GM12872 (cell line): Measurements from ENCODE around the gene PDZD8.

Source experiments
- TF ChIP-seq, protein P1 (sequence below): IDR thresholded peaks from 3 replicates; pipeline ENCODE4 v1.5.1; 2011; ENCODE audit warnings: low read depth, mild to moderate bottlenecking, low read length, moderate library complexity; ENCODE audit not compliant: insufficient read depth

The PDZD8 gene

DNA sequence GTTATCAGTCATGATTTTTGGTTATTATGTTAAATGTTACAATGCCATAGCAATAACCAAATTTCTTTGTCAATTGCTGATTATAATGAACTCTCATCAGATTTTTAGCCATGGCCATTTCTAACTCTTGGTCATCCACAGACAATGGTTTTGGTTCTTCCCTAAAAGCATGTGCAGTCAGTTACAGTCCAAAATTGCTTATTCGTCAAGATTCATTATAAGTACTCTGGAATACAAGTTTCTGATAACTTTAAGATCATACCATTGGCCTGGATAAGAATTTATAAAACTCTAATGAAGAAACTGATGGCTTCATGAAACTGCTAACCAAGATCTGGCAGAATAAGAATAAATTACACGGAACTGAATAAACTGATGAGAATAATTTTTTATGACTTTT lies 50.9 kb downstream of the PDZD8 start:
- TF ChIP-seq, protein P1, sequence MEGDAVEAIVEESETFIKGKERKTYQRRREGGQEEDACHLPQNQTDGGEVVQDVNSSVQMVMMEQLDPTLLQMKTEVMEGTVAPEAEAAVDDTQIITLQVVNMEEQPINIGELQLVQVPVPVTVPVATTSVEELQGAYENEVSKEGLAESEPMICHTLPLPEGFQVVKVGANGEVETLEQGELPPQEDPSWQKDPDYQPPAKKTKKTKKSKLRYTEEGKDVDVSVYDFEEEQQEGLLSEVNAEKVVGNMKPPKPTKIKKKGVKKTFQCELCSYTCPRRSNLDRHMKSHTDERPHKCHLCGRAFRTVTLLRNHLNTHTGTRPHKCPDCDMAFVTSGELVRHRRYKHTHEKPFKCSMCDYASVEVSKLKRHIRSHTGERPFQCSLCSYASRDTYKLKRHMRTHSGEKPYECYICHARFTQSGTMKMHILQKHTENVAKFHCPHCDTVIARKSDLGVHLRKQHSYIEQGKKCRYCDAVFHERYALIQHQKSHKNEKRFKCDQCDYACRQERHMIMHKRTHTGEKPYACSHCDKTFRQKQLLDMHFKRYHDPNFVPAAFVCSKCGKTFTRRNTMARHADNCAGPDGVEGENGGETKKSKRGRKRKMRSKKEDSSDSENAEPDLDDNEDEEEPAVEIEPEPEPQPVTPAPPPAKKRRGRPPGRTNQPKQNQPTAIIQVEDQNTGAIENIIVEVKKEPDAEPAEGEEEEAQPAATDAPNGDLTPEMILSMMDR = no peak

DNA sequence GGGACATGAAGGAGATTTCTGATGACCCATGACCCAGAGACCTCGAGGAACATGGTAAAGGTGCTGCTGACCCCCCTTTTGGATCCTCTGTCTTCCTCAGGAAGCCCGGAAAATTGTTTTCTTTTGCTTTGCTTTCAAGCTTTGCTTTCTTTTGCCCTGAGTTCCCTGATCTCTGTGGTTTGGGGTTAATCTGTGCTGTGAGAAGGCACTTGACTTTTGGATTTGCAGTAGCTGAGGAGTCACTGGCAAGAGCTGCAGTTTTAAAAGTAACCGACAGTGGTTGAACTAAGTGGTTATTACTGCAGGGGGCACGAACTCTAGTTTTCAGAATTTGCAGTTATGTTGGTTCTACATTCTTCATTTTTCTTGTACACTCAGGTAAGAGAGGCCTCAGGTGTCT lies 53.0 kb downstream of the PDZD8 start:
- TF ChIP-seq, protein P1 = peak; percentile 21; the same call in 1 of the 3 replicates

DNA sequence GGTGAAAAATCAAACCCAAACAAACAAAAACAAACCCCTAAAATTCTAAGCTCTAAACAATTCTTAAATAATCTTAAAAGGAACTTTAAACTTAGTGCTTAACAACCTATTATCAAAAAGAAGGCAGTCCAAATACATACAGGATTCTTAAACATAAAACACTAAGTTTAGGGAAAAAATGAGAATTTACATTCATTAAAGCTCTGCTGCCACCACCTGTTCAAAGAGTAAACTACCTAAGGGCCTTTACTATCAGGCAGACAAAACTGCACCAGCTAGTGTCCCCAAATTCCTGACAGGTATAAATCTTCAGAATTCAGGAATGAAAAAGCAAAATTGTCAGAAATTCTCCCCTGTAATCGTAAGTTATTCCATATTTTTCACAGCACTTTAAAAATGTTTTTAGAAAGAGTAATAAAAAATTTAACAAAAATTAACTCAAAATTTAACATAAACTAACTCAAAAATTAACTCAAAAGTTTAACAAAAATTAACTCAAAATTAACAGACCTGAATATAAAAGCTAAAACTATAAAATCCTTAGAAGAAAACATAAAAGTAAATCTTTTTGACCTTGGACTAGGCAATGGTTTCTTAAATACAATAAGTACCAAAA lies 55.1 kb downstream of the PDZD8 start:
- TF ChIP-seq, protein P1 = peak; percentile 59; the same call in 2 of the 3 replicates

DNA sequence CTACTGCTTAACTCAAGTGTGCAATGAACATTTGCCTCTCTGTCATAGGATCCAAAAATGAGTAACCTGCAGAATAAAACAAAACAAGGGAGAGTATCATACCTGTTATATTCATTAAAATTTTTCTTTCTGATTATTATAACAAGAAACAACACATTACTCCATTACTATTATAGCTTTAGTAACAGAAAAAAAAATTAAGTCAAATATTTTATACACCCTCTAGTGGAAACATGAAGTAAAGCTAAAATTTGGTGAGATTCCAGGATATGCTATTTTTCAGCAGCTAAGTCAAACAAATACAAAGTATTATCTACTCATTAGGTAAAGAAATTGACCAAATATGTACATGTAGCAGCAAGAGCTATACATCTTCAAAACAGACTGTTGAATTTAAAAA lies 56.3 kb downstream of the PDZD8 start:
- TF ChIP-seq, protein P1 = 0 out of 3 replicates have a peak, but pooled peaks have one; percentile 26

DNA sequence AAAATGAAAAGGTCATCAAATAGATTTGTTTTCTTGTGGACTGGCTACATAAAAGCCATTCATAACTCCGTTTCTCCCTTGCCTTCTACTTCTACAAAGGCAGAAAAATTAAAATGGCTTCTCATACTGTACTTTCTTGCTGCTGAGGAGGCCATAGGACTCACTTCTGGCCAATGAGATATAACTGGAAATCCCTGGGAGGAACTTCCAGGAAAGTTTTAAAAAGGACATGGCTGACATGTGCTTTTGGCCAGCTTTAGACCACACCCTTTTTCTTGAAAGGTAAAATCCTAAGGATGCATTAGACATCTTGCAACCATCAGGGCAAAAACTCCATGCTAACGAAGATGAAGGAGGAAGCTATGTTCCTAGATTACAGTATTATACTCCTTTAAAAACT lies 58.5 kb downstream of the PDZD8 start:
- TF ChIP-seq, protein P1 = no peak

DNA sequence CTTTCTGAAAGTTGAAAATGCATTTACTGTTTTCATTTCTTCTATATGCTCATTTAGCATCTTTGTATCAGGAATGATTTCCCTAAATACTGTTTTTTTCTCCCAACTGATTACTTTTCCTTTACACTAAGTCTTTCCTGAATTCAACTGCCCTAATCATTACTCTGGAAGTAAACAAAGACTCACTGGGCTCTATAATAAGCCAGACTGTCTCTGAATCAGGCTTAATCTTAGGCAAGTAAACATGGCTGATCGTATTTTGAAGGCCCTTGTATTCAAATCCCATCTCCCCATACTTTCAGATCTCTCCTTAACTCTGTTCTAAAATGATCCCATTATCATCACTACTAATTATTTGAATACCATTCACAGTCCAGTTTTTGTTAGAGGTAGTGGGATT lies 61.6 kb downstream of the PDZD8 start:
- TF ChIP-seq, protein P1 = no peak

DNA sequence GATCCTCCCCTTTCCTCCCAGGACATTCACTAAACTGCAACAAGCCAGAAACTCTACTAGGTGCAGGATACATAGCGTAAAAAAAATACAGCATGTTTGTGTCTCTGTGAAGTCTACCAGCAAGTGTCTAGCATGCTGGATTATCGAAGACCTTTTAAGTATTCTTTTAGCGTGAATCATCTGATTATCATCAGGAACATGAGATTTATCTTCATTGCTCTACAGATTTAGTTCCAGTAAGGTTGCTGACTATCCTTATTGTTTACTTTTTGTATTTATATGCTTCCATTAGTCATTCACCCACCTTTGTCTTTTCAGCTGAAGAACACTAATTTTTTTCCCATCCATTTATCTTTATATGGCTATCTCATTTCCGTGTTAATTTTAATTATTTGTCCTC lies 62.8 kb downstream of the PDZD8 start:
- TF ChIP-seq, protein P1 = no peak

DNA sequence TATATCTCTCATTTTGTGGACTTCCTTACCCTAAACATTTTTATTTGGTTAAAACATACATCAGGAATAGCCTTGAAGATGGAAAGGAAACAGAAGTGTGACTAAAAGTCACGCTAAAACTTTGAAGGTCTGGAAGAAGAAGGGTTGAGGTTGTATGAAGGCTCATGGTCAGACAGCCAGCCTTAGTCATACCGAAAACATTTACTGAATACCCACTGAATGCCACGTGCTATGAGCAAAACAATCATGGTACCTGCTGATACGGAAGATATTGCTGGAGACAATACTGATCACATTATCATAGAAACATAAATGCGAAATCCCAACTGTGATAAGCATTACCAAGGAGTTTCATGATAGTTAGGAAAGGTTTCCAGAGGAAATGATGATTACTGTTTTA lies 64.0 kb downstream of the PDZD8 start:
- TF ChIP-seq, protein P1 = no peak
